ENCODE data around the gene HPS1.

HPS1 gene

GRCh38 chr10:98485959-98486358 is 39.2 kb upstream of the HPS1 start:
- DNase-seq (ENCODE audit: low spot score): no peak
- TF ChIP-seq, protein P1, sequence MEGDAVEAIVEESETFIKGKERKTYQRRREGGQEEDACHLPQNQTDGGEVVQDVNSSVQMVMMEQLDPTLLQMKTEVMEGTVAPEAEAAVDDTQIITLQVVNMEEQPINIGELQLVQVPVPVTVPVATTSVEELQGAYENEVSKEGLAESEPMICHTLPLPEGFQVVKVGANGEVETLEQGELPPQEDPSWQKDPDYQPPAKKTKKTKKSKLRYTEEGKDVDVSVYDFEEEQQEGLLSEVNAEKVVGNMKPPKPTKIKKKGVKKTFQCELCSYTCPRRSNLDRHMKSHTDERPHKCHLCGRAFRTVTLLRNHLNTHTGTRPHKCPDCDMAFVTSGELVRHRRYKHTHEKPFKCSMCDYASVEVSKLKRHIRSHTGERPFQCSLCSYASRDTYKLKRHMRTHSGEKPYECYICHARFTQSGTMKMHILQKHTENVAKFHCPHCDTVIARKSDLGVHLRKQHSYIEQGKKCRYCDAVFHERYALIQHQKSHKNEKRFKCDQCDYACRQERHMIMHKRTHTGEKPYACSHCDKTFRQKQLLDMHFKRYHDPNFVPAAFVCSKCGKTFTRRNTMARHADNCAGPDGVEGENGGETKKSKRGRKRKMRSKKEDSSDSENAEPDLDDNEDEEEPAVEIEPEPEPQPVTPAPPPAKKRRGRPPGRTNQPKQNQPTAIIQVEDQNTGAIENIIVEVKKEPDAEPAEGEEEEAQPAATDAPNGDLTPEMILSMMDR (IDR thresholded peaks at IDR 0.05): no peak
- Histone ChIP-seq H3K4me3 (no peak overlapping the region), H3K27ac (no peak overlapping the region)

DNA sequence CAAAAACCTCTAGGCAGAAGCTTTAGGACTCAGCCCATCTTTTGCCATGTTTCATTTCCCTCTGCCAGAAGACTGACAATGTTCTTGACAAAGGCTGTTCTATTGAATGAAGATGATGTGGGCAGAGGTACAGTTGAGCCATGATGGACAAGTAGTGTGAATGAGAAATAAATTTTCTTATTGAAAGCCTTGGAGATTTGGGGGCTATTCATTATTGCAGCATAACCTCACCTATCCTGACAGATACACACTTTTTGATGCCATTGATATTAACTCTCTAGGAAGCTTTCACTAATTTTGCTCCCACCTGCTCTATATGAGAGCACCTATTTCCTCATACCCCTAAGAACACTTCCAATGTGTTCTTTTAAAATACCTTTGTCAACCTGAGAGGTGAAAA is 36.9 kb upstream of the HPS1 start:
- Histone ChIP-seq H3K4me3 (no peak overlapping the region), H3K27ac (no peak overlapping the region)
- TF ChIP-seq, protein P1 (IDR thresholded peaks at IDR 0.05): no peak
- DNase-seq (ENCODE audit: low spot score): no peak

DNA sequence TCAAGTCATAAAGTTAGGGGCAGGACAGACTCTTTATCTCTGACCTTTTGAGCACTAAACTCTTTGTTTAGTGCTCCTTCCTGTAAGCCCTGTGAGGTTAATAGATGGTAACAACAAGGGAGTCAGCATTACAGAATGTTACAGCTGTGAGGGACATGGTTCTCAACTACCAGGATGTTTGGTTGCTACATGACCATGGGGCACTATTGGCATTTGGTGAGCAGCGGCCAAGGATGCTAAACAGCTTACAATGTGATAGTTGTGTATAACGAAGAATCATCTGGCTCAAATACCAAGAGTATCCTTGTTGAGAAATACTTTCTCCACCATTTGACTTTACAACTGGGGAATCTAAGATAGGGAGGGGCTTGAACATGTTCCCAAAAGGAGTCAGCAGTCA is 35.4 kb upstream of the HPS1 start:
- TF ChIP-seq, protein P1 (IDR thresholded peaks at IDR 0.05): no peak
- no peak overlapping the region for H3K27ac ChIP-seq
- no peak for DNase-seq (ENCODE audit: low spot score)
- no peak overlapping the region for H3K4me3 ChIP-seq

DNA sequence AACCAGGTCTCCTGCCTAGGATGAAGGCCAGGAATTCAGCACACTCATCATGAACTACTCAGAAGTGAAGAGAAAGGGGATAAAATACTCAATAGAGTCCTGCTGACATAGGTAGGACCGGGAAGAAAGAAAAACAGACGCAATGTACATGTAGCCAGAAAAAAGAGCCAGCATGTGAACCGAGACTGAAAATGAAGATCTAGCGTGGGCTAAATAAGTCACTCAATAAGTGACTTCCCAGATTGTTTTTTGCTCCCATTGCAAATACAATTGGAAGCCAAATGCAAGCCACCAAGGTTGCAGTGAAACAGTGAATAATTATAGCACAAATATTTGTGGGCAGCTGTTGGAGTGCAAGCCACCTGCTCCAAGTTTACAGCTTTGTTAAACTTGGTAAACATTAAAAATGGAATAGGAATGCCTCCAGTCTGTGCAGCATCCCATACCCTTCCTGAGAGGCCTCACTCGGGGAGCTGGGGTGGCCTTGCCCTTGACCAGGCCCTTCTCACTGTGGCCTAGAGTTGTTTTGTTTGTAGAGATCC is 34.7 kb upstream of the HPS1 start:
- TF ChIP-seq, protein P1 (IDR thresholded peaks at IDR 0.05): no peak
- Histone ChIP-seq H3K27ac (no peak overlapping the region), H3K4me3 (no peak overlapping the region)
- DNase-seq (ENCODE audit: low spot score): no peak

GRCh38 chr10:98478430-98479222 is 31.9 kb upstream of the HPS1 start:
- TF ChIP-seq, protein P1 (IDR thresholded peaks at IDR 0.05): no peak
- no peak overlapping the region for H3K27ac ChIP-seq
- no peak overlapping the region for H3K4me3 ChIP-seq
- no peak for DNase-seq (ENCODE audit: low spot score)

DNA sequence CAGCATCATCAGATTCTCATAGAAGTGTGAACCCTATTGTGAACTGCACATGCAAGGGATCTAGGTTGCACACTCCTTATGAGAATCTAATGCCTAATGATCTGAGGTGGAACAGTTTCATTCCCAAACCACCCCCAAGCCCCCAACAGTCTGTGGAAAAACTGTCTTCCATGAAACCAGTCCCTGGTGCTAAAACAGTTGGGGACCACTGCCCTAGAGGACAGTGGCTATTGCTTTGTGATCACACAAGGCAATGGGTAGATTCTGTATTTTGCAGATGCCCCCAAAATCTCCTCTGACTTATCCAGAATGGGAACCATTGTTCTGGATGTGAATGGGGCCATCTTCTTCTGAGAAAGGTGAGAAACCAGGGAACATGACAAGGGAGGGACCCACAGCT is 31.1 kb upstream of the HPS1 start:
- no peak overlapping the region for H3K4me3 ChIP-seq
- TF ChIP-seq, protein P1 (IDR thresholded peaks at IDR 0.05): no peak
- no peak overlapping the region for H3K27ac ChIP-seq
- DNase-seq (ENCODE audit: low spot score): no peak

GRCh38 chr10:98474628-98475027 is 27.9 kb upstream of the HPS1 start:
- TF ChIP-seq, protein P1 (IDR thresholded peaks at IDR 0.05): no peak
- Histone ChIP-seq H3K4me3 (no peak overlapping the region), H3K27ac (no peak overlapping the region)
- no peak for DNase-seq (ENCODE audit: low spot score)

Data from coronary artery (tissue), 2 donors.